T-helper 2 cell treated with Interferon-gamma antibody and Interleukin-4, amounts not matched to agents 5 μg/mL and 100 μg/mL, for 36 hours (primary cell): ENCODE data around the gene DMAC2.

Source experiments
- DNase-seq: peaks from one replicate; pipeline ENCODE4 v3.0.0; 2021; ENCODE audit warnings: low spot score
- H3K27ac Mint-ChIP-seq: one replicate; pipeline ENCODE4 v1.8.0; 2021; ENCODE audit warnings: mild to moderate bottlenecking, mixed read lengths
- H3K27me3 Mint-ChIP-seq: one replicate; pipeline ENCODE4 v1.8.0; 2021; ENCODE audit warnings: low read depth, mixed read lengths
- H3K36me3 Mint-ChIP-seq: one replicate; pipeline ENCODE4 v1.8.0; 2021; ENCODE audit warnings: low read depth, mixed read lengths
- H3K4me1 Mint-ChIP-seq: one replicate; pipeline ENCODE4 v1.8.0; 2021; ENCODE audit warnings: low read depth, mixed read lengths
- H3K4me3 Mint-ChIP-seq: one replicate; pipeline ENCODE4 v1.8.0; 2022; ENCODE audit warnings: mild to moderate bottlenecking, moderate library complexity, mixed read lengths
- H3K9me3 Mint-ChIP-seq: one replicate; pipeline ENCODE4 v1.8.0; 2021; ENCODE audit warnings: mixed read lengths

Gene DMAC2

DNA sequence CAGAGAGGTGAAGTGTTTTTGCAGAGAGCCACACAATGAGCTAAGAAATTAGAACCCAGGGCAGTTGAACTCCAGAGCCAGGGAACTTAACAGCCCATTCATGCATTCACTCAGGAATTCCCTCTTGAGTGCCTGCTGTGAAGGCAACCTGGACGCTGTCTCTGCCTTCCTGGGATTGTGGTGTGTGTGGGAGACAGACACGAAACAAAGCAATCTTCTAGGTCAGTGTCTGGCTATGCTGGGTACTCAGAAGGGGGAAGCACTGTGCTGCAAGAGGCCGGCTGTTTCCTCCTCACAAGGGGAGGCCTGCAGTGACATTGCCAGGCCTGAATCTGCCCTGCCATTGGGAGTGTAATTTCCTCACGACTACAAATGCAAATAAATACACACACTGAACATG, 32.4 kb downstream of the DMAC2 start:
- no peaks in the 10 kb centered on the region for H3K27me3 Mint-ChIP-seq
- H3K27ac Mint-ChIP-seq, result no peak overlapping the region
- no peaks in the 10 kb centered on the region for H3K4me1 Mint-ChIP-seq
- no peaks in the 10 kb centered on the region for H3K9me3 Mint-ChIP-seq
- no peak for DNase-seq
- H3K36me3 Mint-ChIP-seq, result peaks cover 3% of the 10 kb centered on the region
- H3K4me3 Mint-ChIP-seq, result no peak overlapping the region

DNA sequence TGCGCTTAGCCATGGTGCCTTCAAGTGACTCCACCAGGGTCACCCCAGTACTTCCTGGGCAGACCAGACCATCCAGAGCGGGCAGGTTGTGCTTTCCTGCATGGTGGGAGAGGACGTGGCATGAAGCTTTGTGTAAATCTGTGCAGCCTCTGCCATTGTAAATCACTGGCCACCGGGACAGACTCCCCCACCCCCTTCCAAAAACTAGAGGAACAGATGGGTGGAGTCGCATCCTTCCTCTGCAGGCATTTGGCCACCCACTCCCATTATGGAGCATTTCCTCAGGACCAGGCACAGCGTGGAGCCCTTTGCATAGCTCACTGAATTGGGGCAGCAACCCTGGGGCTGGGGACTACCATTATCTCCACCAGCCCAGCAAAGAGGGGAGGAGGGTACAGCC, 33.9 kb downstream of the DMAC2 start:
- Mint-ChIP-seq H3K4me3 (no peak overlapping the region), H3K27me3 (no peaks in the 10 kb centered on the region), H3K4me1 (no peaks in the 10 kb centered on the region), H3K36me3 (peaks cover 2% of the 10 kb centered on the region), H3K27ac (no peak overlapping the region), H3K9me3 (no peaks in the 10 kb centered on the region)
- DNase-seq, result no peak

DNA sequence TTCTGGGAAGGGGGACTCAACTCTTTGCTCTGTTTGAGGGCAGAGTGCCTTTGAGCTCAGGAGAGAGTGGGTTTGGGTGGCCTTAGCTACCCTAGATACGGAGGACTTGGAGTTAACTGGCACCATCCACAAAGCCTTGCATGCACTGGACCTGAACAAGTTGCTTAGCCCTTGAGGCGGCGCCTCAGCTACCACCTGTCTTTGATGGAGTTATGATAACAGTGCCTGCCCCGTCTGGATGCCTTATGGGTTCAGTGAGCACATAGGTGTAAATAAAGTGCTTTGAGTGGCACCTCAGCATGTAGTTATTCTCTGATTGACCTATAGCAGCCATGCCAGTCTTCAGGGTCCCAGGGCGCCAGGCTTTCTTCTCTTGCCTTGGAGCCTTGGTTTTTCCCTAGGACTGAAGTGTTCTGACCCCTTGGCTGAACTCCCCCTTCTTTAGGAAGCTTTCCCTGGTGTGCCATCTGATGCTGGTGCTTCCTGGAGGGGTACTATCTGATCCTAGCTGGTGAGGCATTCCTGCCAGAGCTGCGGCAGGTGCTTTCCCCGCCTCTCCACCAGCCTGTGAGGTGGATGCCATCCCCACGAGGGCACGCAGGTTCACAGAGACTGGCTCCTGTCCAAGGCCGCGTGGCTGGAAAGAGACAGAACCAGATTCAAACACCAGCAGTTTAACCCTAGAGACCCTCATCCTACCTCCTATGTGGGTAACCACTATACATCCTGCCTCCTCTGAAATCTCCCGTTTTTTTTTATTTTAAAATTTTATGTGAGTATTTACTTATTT, 36.3 kb downstream of the DMAC2 start:
- DNase-seq, result no peak
- H3K9me3 Mint-ChIP-seq, result no peaks in the 10 kb centered on the region
- no peak overlapping the region for H3K4me3 Mint-ChIP-seq
- H3K27ac Mint-ChIP-seq, result no peak overlapping the region
- peaks cover 2% of the 10 kb centered on the region for H3K36me3 Mint-ChIP-seq
- peaks cover 10% of the 10 kb centered on the region for H3K4me1 Mint-ChIP-seq
- H3K27me3 Mint-ChIP-seq, result no peaks in the 10 kb centered on the region

DNA sequence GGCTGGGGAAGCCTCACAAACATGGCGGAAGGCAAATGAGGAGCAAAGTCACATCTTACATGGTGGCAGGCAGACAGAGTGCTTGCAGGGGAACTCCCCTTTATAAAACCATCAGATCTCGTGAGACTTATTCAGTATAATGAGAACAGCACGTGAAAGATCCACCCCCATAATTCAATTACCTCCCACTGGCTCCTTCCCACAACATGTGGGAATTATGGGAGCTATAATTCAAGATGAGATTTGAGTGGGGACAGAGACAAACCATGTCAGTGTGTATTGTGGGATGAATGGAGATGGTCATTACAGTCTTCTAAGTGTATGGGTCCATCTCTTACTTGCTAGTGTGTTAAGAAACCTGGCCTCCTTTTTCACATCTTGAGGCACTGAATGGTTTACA, 37.7 kb downstream of the DMAC2 start:
- Mint-ChIP-seq H3K9me3 (no peaks in the 10 kb centered on the region), H3K4me1 (peaks cover 15% of the 10 kb centered on the region), H3K27me3 (no peaks in the 10 kb centered on the region), H3K36me3 (peaks cover 2% of the 10 kb centered on the region), H3K27ac (no peak overlapping the region), H3K4me3 (no peak overlapping the region)
- no peak for DNase-seq

DNA sequence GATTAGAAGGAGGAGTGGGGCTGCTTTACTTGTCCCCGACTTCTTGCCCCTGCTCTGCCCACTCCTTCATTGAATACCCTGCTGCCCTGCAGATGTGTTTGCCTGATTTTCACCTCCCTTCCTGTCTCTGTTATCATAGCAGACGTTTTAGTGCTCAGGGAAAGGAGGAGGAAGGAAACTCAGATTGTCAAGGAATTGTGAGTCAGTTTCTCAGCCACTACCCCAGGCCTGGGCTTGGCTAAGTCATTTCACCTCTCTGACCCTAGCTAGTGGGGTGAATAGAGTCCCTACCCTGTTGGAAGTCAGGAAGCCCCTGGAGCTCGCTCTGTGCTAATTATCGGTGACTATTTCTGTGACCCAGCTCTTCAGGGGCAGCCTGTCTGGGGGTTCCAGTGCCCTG, 38.2 kb downstream of the DMAC2 start:
- no peaks in the 10 kb centered on the region for H3K27me3 Mint-ChIP-seq
- H3K4me3 Mint-ChIP-seq, result no peak overlapping the region
- H3K36me3 Mint-ChIP-seq, result peaks cover 2% of the 10 kb centered on the region
- DNase-seq, result no peak
- H3K9me3 Mint-ChIP-seq, result no peaks in the 10 kb centered on the region
- no peak overlapping the region for H3K27ac Mint-ChIP-seq
- H3K4me1 Mint-ChIP-seq, result peaks cover 16% of the 10 kb centered on the region

DNA sequence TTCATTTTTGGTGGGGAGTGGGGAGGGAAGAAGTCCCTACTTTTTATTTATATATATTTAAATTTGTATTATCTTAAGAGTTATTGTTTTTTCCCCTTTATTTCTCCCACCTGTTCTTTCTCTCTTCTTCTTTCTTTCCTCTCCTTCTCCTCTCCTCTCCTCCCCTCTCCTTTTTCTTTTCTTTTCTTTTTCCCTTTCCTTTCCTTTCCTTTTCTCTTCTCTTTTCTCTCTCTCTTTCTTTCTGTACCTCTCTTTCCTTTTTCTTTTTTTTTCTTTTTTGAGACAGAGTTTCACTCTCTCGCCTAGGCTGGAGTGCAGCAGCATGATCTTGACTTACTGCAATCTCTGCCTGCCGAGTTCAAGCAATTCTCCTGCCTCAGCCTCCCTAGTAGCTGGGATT, 40.2 kb downstream of the DMAC2 start:
- Mint-ChIP-seq H3K27me3 (no peaks in the 10 kb centered on the region), H3K9me3 (no peaks in the 10 kb centered on the region), H3K4me3 (peak overlapping the region; percentile 65), H3K27ac (peak overlapping the region; percentile 82), H3K4me1 (peaks cover 27% of the 10 kb centered on the region), H3K36me3 (peaks cover 5% of the 10 kb centered on the region)
- DNase-seq, result no peak

DNA sequence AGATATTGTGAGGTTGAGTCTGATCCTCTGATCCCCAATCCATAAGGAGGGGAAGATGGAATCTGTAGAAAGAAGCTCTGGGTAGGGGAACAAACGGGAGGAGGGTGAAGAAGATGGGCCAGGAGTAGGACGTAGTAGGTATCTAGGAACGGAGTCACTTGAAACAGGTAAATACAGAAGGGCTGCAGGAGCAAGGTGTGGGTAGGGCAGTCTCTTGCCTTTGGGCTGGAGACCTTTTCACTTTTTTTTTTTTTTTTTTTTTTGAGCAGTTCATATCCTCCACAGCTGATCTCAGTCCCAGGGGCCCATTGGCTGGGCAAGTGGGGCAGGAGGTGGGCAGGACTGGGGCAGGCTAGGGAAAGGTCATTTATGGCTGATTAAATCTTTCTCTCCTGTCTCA, 40.6 kb downstream of the DMAC2 start:
- Mint-ChIP-seq H3K27ac (peak overlapping the region; percentile 46), H3K4me1 (peaks cover 27% of the 10 kb centered on the region), H3K9me3 (no peaks in the 10 kb centered on the region), H3K27me3 (no peaks in the 10 kb centered on the region), H3K36me3 (peaks cover 5% of the 10 kb centered on the region), H3K4me3 (peak overlapping the region; percentile 97)
- no peak for DNase-seq

DNA sequence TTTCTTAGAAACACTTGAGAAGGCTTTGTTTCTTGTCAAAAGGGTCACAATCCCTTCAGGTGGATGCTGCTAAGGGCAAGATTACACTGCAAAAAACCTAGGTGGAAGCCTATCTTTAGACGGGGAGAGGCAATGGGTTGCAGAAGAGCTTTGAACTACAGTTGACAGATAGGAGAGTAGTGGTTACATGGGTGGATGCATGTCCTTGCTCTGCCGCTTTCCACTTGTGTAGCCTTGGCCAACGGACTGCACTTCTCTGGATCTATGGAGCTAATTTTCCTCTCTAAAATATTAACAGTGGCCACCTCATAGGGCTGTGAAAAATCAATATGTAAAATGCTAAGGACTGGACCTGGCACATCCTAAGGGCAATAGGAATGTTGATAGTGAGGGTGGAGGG, 41.1 kb downstream of the DMAC2 start:
- Mint-ChIP-seq H3K4me1 (peaks cover 27% of the 10 kb centered on the region), H3K36me3 (peaks cover 5% of the 10 kb centered on the region), H3K4me3 (peak overlapping the region; percentile 97), H3K9me3 (no peaks in the 10 kb centered on the region), H3K27me3 (no peaks in the 10 kb centered on the region), H3K27ac (peak overlapping the region; percentile 46)
- no peak for DNase-seq

DNA sequence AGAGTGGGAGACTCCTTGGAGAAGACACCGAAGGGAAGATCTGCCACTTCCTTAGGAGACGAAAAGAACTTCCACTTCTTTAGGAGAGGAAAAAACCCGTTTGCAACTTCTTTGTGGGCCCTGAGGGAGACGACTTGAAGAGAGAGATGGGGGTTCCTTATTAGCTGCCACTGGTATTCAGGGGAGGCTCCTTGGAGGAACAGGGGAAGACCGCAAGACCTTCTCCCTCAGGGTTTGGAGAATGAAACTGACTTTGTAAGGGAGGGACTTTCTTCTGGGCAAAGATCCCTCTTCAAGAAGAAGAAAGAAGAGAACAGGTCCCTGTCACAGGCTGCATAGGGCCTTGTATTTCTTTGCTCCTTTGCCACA, 41.7 kb downstream of the DMAC2 start:
- peaks cover 27% of the 10 kb centered on the region for H3K4me1 Mint-ChIP-seq
- no peak for DNase-seq
- H3K36me3 Mint-ChIP-seq, result peaks cover 5% of the 10 kb centered on the region
- no peaks in the 10 kb centered on the region for H3K9me3 Mint-ChIP-seq
- peak overlapping the region; percentile 98 for H3K27ac Mint-ChIP-seq
- H3K27me3 Mint-ChIP-seq, result no peaks in the 10 kb centered on the region
- peak overlapping the region; percentile 97 for H3K4me3 Mint-ChIP-seq

DNA sequence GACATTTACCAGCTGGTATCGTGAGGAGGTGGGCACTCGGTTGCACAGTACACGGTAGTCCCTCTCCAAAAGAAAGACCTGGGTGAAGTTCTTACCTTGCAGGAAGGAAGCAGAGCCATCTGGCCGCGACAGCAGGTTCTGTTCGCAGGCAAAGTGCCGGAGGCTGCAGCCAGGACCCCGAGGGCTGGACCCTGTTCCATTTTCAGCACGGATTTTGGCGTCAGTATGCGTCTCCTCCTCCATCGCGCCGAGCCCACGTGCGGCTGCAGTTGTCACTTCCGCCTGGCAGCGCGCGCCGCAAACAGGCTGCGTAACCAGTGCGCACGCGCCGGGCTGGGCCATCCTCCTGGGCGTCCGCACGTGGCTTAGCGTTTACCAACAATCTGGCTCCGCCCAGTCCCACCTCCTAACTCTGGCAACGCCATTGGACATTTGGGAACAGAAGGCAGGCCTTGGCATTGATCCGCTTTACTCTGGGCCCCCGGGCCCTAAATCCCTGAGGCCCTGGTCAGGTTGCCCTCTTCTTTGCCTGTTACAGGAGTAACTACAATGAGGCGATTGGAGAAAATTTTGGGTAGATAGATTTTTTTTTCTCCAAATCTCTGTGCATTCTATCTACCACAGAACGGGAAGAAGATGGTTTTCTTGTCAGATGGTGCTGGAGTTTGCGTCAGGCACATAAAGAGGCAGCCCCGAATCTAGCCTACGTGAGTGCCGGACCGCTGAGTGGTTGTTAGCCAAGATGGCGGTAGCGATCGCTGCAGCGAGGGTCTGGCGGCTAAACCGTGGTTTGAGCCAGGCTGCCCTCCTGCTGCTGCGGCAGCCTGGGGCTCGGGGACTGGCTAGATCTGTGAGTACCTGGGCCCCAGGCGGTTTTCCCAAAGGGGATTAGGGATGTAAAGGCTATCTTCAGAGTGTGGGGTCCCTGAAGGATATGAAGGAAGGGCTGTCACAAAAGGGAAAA, 42.3 kb downstream of the DMAC2 start, which contains the start of the genes BCKDHA and EXOSC5:
Gene BCKDHA, plus strand, starts transcription at position 733 of the 964 bp plus-strand sequence. Its CDS starts 10 bp downstream, at position 743.
Gene EXOSC5, minus strand, starts transcription at position 274 of the 964 bp plus-strand sequence. Its CDS starts 31 bp downstream, at position 243.
- peak within 1 kb of the TSS; percentile 98 for H3K27ac Mint-ChIP-seq
- peak within 1 kb of the TSS; percentile 97 for H3K4me3 Mint-ChIP-seq
- H3K36me3 Mint-ChIP-seq, result peaks cover 7% of the 10 kb centered on the region
- DNase-seq, result peak; percentile 99
- H3K4me1 Mint-ChIP-seq, result peaks cover 27% of the 10 kb centered on the region
- no peaks in the 10 kb centered on the region for H3K27me3 Mint-ChIP-seq
- H3K9me3 Mint-ChIP-seq, result no peaks in the 10 kb centered on the region

DNA sequence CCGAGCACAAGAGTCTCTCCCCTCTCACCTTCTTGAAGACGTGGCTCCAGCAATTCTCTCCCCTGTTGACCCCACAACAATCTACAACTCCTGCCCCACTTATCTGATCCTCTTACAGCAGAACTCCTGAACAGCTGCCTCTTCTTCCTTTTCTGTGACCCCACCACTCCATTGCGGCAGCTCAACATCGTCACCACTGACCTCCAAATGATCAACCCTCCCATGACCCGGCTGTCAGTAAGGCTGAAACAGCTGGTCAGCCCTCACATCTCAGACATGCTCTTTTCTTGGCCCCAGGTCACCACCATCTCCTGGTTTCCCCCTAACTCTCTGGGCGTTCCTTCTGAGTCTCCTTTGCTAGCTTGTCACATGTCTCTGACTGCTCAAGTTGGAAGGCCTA, 44.4 kb downstream of the DMAC2 start:
- Mint-ChIP-seq H3K4me1 (peaks cover 27% of the 10 kb centered on the region), H3K4me3 (peak overlapping the region; percentile 52), H3K9me3 (no peaks in the 10 kb centered on the region), H3K27me3 (no peaks in the 10 kb centered on the region), H3K36me3 (peaks cover 15% of the 10 kb centered on the region), H3K27ac (peak overlapping the region; percentile 6)
- DNase-seq, result no peak

DNA sequence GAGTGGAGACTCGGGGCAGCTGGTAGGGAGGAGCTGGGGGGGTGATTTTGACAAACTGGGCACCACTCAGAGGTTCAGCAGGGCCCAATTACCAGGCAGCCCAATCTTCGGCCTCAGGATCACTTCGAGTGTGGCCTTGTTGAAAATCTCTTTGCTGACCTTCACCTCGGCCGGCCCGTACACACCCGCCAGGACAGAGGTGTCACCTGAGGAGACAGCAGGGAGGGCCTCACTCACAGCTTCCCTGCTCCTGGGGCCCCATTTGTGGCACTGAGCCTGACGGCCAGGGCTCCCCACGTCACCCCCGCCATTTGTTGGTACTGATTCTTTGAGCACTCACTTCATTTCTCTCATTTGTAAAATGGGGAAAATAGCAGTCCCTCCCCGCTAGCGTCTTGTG, 46.9 kb downstream of the DMAC2 start:
- Mint-ChIP-seq H3K36me3 (peaks cover 23% of the 10 kb centered on the region), H3K27me3 (no peaks in the 10 kb centered on the region), H3K4me1 (peaks cover 12% of the 10 kb centered on the region), H3K4me3 (no peak overlapping the region), H3K27ac (no peak overlapping the region), H3K9me3 (no peaks in the 10 kb centered on the region)
- DNase-seq, result no peak

DNA sequence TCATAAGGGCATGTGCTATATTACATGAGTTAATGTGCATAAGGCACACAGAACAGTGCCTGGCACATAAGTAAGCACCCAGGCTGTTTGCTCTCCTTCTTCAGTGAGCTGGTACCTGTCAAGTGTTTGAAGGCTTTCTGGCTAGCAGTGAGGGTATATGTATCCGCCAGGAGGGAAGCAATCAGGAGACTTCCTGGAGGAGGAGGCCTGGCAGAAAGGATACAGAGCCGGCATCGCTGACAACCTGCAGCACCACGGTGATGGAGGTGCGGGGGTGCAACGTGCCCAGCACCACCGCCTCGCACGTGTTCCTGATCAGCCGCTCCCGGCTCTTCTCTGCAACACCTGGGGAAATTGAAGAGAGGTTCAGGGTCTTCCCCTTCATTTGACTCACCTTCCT, 48.1 kb downstream of the DMAC2 start:
- peaks cover 23% of the 10 kb centered on the region for H3K36me3 Mint-ChIP-seq
- H3K27me3 Mint-ChIP-seq, result no peaks in the 10 kb centered on the region
- H3K27ac Mint-ChIP-seq, result no peak overlapping the region

DNA sequence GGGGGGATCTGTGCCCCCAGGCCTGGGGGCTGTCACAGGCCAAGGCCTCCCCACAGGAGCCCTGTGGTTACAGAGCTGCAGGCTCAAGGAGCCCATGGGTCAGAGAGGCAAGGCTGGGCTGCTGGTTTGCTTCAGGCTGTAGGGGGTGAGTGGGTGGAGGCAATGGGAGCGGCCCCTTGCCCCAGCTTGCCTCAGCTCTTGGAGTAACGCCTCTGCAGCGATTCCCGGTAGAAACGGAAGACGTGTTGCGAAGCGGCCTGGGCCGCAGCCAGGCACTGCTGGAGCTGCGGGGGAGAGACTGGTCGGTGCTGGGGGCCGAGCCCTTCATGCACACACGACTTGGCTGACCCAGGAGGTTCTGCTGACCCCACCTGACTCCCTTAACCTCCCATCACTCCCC, 53.3 kb downstream of the DMAC2 start:
- no peaks in the 10 kb centered on the region for H3K9me3 Mint-ChIP-seq
- no peak overlapping the region for H3K27ac Mint-ChIP-seq
- no peaks in the 10 kb centered on the region for H3K27me3 Mint-ChIP-seq
- no peaks in the 10 kb centered on the region for H3K4me1 Mint-ChIP-seq
- no peak for DNase-seq
- no peak overlapping the region for H3K4me3 Mint-ChIP-seq
- peaks cover 25% of the 10 kb centered on the region for H3K36me3 Mint-ChIP-seq

More for the DNA sequence above, 48.1 kb downstream of the DMAC2 start:
- no peak for DNase-seq
- Mint-ChIP-seq H3K9me3 (no peaks in the 10 kb centered on the region), H3K4me3 (no peak overlapping the region), H3K4me1 (peaks cover 12% of the 10 kb centered on the region)
